HepG2 (cell line): Measurements from ENCODE around the gene FAM169A. TPM values are rescaled to one million over a fixed set of nuclear protein-coding genes. Genes with fewer than 3 reads are reported as not detected.

Source experiments
- ATAC-seq: fragments of 200-7000 bp; cut with Tn5 transposase; 3 replicates; pipeline ENCODE4 v1.9.1; 2020; ENCODE audit warnings: mild to moderate bottlenecking, moderate library complexity
- BruUV-seq: library from RNA; stranded (reverse); fragments of 400-500 nt; replicated peaks from 2 replicates; lab custom pipeline; 2021; lab: Mats Ljungman, UMichigan
- CTCF ChIA-PET: fragments of 300-600 bp; formaldehyde crosslinking; extraction: SDS; loops from one replicate; lab custom pipeline; 2021; ENCODE audit warnings: low total read pairs, inconsistent platforms, low intra/inter-chr PET ratio; lab: Yijun Ruan, JAX
- POLR2A ChIA-PET: fragments of 350-600 bp; sonication (Branson Sonifier 250); formaldehyde crosslinking; loops from one replicate; lab custom pipeline; 2020; ENCODE audit warnings: antibody characterized with exemption, inconsistent platforms; lab: Yijun Ruan, JAX
- DNase-seq: peaks from one replicate; pipeline ENCODE4 v3.0.0-alpha.2; 2015; ENCODE audit warnings: low spot score
- FAIRE-seq: peaks from 3 replicates; lab custom pipeline; 2011; peaks lifted over from hg19 to GRCh38; lab: Jason Lieb, UNC
- H2AFZ ChIP-seq: one replicate; pipeline ENCODE4 v1.6.1; 2011; ENCODE audit warnings: low read length, inconsistent platforms
- H3K27ac ChIP-seq: fragments of 300-600 bp; 3 replicates; pipeline ENCODE4 v1.8.0; 2011; ENCODE audit warnings: mixed run types, mild to moderate bottlenecking, mixed read lengths, low read length, inconsistent platforms; ENCODE audit not compliant: insufficient read depth; ENCODE audit errors: extremely low read length
- H3K27me3 ChIP-seq, 2 experiments: fragments of 200-600 bp in 1 of 2; 2 replicates in 1 of 2; 3 replicates in 1 of 2; pipeline versions ENCODE4 v1.6.0 to v1.8.0; 2011; ENCODE audit warnings: low read length in 2 of 2, mild to moderate bottlenecking in 2 of 2, moderate library complexity in 2 of 2, inconsistent platforms in 1 of 2; ENCODE audit not compliant: insufficient read depth in 2 of 2, control insufficient read depth in 1 of 2
- H3K36me3 ChIP-seq, 2 experiments: fragments of 200-600 bp in 1 of 2; replicated peaks in 1 of 2; 2 replicates in 1 of 2; 3 replicates in 1 of 2; pipeline versions ENCODE4 v1.5.1 to v1.8.0; 2011; ENCODE audit warnings: low read length in 2 of 2, inconsistent platforms in 1 of 2; ENCODE audit not compliant: insufficient read depth in 2 of 2, control insufficient read depth in 1 of 2
- H3K4me1 ChIP-seq: 2 replicates; pipeline ENCODE4 v1.5.1; 2012; ENCODE audit warnings: low read length, inconsistent platforms; ENCODE audit not compliant: insufficient read depth
- H3K4me2 ChIP-seq: 2 replicates; pipeline ENCODE4 v1.6.0; 2011; ENCODE audit warnings: low read depth, low read length, inconsistent platforms
- H3K4me3 ChIP-seq, 3 experiments: fragments of 200-600 bp in 1 of 3; sonication (generic), shearing (Covaris generic) in 1 of 3; replicated peaks in 1 of 3; 2 replicates each; pipeline ENCODE4 v1.5.1; 2011 to 2016; ENCODE audit warnings: low read length in 3 of 3, inconsistent platforms in 2 of 3, low read depth in 2 of 3, mild to moderate bottlenecking in 2 of 3, control low read depth in 1 of 3, mixed read lengths in 1 of 3; ENCODE audit not compliant: insufficient read depth in 1 of 3
- H3K79me2 ChIP-seq: one replicate; pipeline ENCODE4 v1.6.1; 2011; ENCODE audit warnings: low read length, inconsistent platforms; ENCODE audit not compliant: insufficient read depth
- H3K9ac ChIP-seq: 2 replicates; pipeline ENCODE4 v1.6.0; 2011; ENCODE audit warnings: mild to moderate bottlenecking, low read depth, low read length, inconsistent platforms; ENCODE audit not compliant: insufficient read depth
- H3K9me3 ChIP-seq: 2 replicates; pipeline ENCODE4 v1.5.1; 2012; ENCODE audit warnings: mild to moderate bottlenecking, low read length
- H4K20me1 ChIP-seq: 2 replicates; pipeline ENCODE4 v1.6.0; 2011; ENCODE audit warnings: inconsistent platforms, mild to moderate bottlenecking, low read length, moderate library complexity; ENCODE audit not compliant: insufficient read depth
- BCL6 ChIP-seq: IDR thresholded peaks from 2 replicates; pipeline ENCODE4 v1.6.1; 2016; ENCODE audit warnings: missing genetic modification reagents, missing compliant biosample characterization
- HDAC2 ChIP-seq: sonication (generic); formaldehyde crosslinking; IDR thresholded peaks from 2 replicates; pipeline ENCODE4 v1.4.0; 2020; ENCODE audit warnings: missing genetic modification reagents
- HNF4A ChIP-seq: sonication (generic); formaldehyde crosslinking; IDR thresholded peaks from 2 replicates; pipeline ENCODE4 v1.4.0; 2020; ENCODE audit warnings: missing genetic modification reagents
- KLF15 ChIP-seq: sonication (generic); formaldehyde crosslinking; IDR thresholded peaks from 2 replicates; pipeline ENCODE4 v1.8.1; 2023; ENCODE audit warnings: borderline replicate concordance, mild to moderate bottlenecking, inconsistent platforms, missing genetic modification reagents, mixed read lengths
- MTA1 ChIP-seq: sonication (generic); formaldehyde crosslinking; IDR thresholded peaks from 2 replicates; pipeline ENCODE4 v1.4.0; 2020; ENCODE audit warnings: missing genetic modification reagents, mild to moderate bottlenecking, borderline replicate concordance
- NFYC ChIP-seq: IDR thresholded peaks from 2 replicates; pipeline ENCODE4 v1.6.1; 2016; ENCODE audit warnings: missing genetic modification reagents, missing compliant biosample characterization
- POGZ ChIP-seq: sonication (generic); formaldehyde crosslinking; IDR thresholded peaks from 2 replicates; pipeline ENCODE4 v1.4.0; 2020; ENCODE audit warnings: mild to moderate bottlenecking, missing genetic modification reagents
- RELA ChIP-seq: sonication (generic); formaldehyde crosslinking; IDR thresholded peaks from 2 replicates; pipeline ENCODE4 v1.4.0; 2020; ENCODE audit warnings: missing genetic modification reagents
- XBP1 ChIP-seq: sonication (generic); formaldehyde crosslinking; IDR thresholded peaks from 2 replicates; pipeline ENCODE4 v1.5.0; 2020; ENCODE audit warnings: missing genetic modification reagents
- ZNF451 ChIP-seq: sonication (generic); formaldehyde crosslinking; IDR thresholded peaks from 2 replicates; pipeline ENCODE4 v1.5.0; 2020; ENCODE audit warnings: mild to moderate bottlenecking, missing genetic modification reagents
- ZNF546 ChIP-seq: sonication (generic); formaldehyde crosslinking; conservative IDR thresholded peaks from 2 replicates; pipeline ENCODE4 v1.8.1; 2023; ENCODE audit warnings: mild to moderate bottlenecking, missing genetic modification reagents
- WGBS: methylation state at CpG from one replicate; pipeline ENCODE4 v1.1.6; 2017; ENCODE audit warnings: low lambda C conversion rate; 5-methylcytosine and 5-hydroxymethylcytosine counted together
- in situ Hi-C: cut with HindIII; loops from 2 replicates; pipeline ENCODE4 v1.10.0; 2017; ENCODE audit warnings: low pct_unique_long_range_greater_than_20kb; ENCODE audit not compliant: extremely low pct_ligation_motif_present
- intact Hi-C: fragments of 100-400 bp; cut with micrococcal nuclease; formaldehyde crosslinking; loops from one replicate; pipeline ENCODE4 v1.10.0; 2022; ENCODE audit not compliant: unreplicated experiment
- polyA plus RNA-seq, 8 experiments: library from polyadenylated mRNA; depleted of rRNA in 3 of 8; stranded (reverse) in 7 of 8; unstranded in 1 of 8; fragments of >200 nt; fragmentation: Illumina TruSeq in 4 of 8; extraction: Trizol in 4 of 8; gene quantifications; 2 replicates each; pipeline versions ENCODE4 v1.2.1 to v1.2.3, GENCODE V29; 2011 to 2016; ENCODE audit warnings: low read depth in 4 of 8, missing spikeins in 1 of 8, mixed read lengths in 1 of 8; ENCODE audit not compliant: insufficient read depth in 1 of 8
- total RNA-seq, 5 experiments: library from RNA; depleted of rRNA; stranded (reverse); fragments of >200 nt; fragmentation: Illumina TruSeq; extraction: Trizol; gene quantifications; 2 replicates each; pipeline ENCODE4 v1.2.3, GENCODE V29; 2016; ENCODE audit warnings: low read depth in 1 of 5
- TF ChIP-seq, protein P1 (sequence below): sonication (generic); formaldehyde crosslinking; IDR thresholded peaks from 2 replicates; pipeline ENCODE4 v1.5.1; 2020; ENCODE audit warnings: mild to moderate bottlenecking, missing genetic modification reagents, moderate library complexity

The FAM169A gene
- total and polyA plus RNA-seq, 2 of the 13 experiments (the other 11 are each of a cell fraction or from before 2014, with no cell fraction given) = 21.1 to 110 TPM

DNA sequence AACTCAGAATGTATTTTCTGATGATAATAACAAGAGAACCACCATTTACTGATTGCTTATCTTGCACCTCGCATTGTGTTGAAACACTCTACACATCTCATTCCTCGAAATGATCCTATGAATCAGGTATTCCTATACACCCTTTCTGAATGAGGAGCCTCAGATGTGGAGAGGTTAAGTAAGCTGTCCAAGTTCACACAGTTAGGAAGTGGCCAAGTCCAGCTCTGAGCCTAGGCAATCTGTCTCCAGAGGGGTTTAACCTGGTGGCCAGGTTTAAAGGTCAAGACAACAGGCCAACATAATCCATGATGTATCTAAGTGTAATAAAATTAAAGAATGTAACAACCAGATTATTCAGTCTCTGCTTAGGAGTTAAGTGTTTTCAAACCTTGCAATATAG is 12.9 kb downstream of the FAM169A start:
- ATAC-seq = peak; percentile 33
- H3K4me2 ChIP-seq = no peak overlapping the region
- H3K36me3 ChIP-seq = peaks cover 0 to 9% of the 10 kb centered on the region in 2 experiments; a peak in 3 of 5 replicates
- in situ Hi-C loops (no loop called here), intact Hi-C loops (no loop called here)
- H3K4me1 ChIP-seq = peaks cover 74% of the 10 kb centered on the region
- CTCF ChIA-PET = no interaction called here
- FAIRE-seq = no peak
- no peak for DNase-seq
- POLR2A ChIA-PET = interaction anchor here (1.2 to 1.5 kb wide), 3 partner anchors 10 to 96 kb away, joined by 4 read pairs; no protein-coding TSS in a partner anchor
- no peak overlapping the region for H3K4me3 ChIP-seq
- H3K9ac ChIP-seq = no peak overlapping the region
- BruUV-seq = no TSS peak
- WGBS = 84% methylated on average over 2 of the region's 2 CpGs
- H3K27ac ChIP-seq = peak overlapping the region; percentile 67
- no peak overlapping the region for H2AFZ ChIP-seq
- H3K9me3 ChIP-seq = no peaks in the 10 kb centered on the region
- no peaks in the 10 kb centered on the region for H3K27me3 ChIP-seq
- no peak for TF ChIP-seq XBP1 (CRISPR knock-in tag)
- 0 out of 2 replicates have a peak, but pooled peaks have one; percentile 18 for TF ChIP-seq HNF4A
- TF ChIP-seq BCL6 (CRISPR knock-in tag) = 0 out of 2 replicates have a peak, but pooled peaks have one; percentile 15
- TF ChIP-seq KLF15 (CRISPR knock-in tag) = no peak
- no peak for TF ChIP-seq ZNF451 (CRISPR knock-in tag)
- TF ChIP-seq MTA1 (CRISPR knock-in tag) = no peak
- TF ChIP-seq, protein P1, sequence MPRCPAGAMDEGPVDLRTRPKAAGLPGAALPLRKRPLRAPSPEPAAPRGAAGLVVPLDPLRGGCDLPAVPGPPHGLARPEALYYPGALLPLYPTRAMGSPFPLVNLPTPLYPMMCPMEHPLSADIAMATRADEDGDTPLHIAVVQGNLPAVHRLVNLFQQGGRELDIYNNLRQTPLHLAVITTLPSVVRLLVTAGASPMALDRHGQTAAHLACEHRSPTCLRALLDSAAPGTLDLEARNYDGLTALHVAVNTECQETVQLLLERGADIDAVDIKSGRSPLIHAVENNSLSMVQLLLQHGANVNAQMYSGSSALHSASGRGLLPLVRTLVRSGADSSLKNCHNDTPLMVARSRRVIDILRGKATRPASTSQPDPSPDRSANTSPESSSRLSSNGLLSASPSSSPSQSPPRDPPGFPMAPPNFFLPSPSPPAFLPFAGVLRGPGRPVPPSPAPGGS (CRISPR knock-in tag) = no peak
- no peak for TF ChIP-seq RELA
- TF ChIP-seq POGZ (CRISPR knock-in tag) = no peak
- TF ChIP-seq NFYC (CRISPR knock-in tag) = no peak
- no peak for TF ChIP-seq HDAC2 (CRISPR knock-in tag)
- TF ChIP-seq ZNF546 = no peak
- peaks cover 19% of the 10 kb centered on the region for H4K20me1 ChIP-seq
- peaks cover 99% of the 10 kb centered on the region for H3K79me2 ChIP-seq
